HUDEP-2 (cell line): ENCODE measurements around the gene SVOP.

ENCODE experiments used
- DNase-seq, 76 experiments: peaks; one replicate each; lab custom pipeline; 2025; ENCODE audit not compliant: unreplicated experiment in 76 of 76; lab: John Stamatoyannopoulos, UW

Gene SVOP

GRCh38 chr12:108980831-108981618, 39.8 kb downstream of the SVOP start:
- no peak for DNase-seq

- DNase-seq: no peak
These were observed 43.5 kb downstream of the SVOP start for GRCh38 chr12:108977360-108977759.

- DNase-seq: no peak
These were observed 45.8 kb downstream of the SVOP start for GRCh38 chr12:108975024-108975593.

- DNase-seq: no peak
These were observed 47.2 kb downstream of the SVOP start for GRCh38 chr12:108973629-108974152.

- DNase-seq: no peak
These were observed 48.5 kb downstream of the SVOP start for GRCh38 chr12:108972358-108972757.

- no peak for DNase-seq
These were observed 51.2 kb downstream of the SVOP start for GRCh38 chr12:108969622-108970021.

- DNase-seq: peak in 3 of 76 experiments; percentile 1 to 35 (median 6)
These were observed 52.9 kb downstream of the SVOP start for GRCh38 chr12:108967869-108968540.

GRCh38 chr12:108966378-108967151, 54.3 kb downstream of the SVOP start:
- DNase-seq: no peak

GRCh38 chr12:108965886-108966285, 55.0 kb downstream of the SVOP start:
- DNase-seq: no peak

- DNase-seq: no peak
These were observed 56.2 kb downstream of the SVOP start for GRCh38 chr12:108964371-108965352.

GRCh38 chr12:108962256-108962655, 58.6 kb downstream of the SVOP start:
- no peak for DNase-seq

- no peak for DNase-seq
These were observed 60.9 kb downstream of the SVOP start for GRCh38 chr12:108959748-108960655.

- no peak for DNase-seq
These were observed 65.5 kb downstream of the SVOP start for GRCh38 chr12:108955225-108955835.

- DNase-seq: peak in 58 of 76 experiments; percentile 1 to 70 (median 26)
These were observed 69.7 kb downstream of the SVOP start for GRCh38 chr12:108950991-108951739.

GRCh38 chr12:108949976-108950375, 70.9 kb downstream of the SVOP start:
- DNase-seq: no peak

GRCh38 chr12:108948367-108948766, 72.5 kb downstream of the SVOP start:
- DNase-seq: no peak

GRCh38 chr12:108947097-108947496, 73.8 kb downstream of the SVOP start:
- no peak for DNase-seq
